Measurements from ENCODE around the gene PRRT4.

Gene PRRT4

DNA sequence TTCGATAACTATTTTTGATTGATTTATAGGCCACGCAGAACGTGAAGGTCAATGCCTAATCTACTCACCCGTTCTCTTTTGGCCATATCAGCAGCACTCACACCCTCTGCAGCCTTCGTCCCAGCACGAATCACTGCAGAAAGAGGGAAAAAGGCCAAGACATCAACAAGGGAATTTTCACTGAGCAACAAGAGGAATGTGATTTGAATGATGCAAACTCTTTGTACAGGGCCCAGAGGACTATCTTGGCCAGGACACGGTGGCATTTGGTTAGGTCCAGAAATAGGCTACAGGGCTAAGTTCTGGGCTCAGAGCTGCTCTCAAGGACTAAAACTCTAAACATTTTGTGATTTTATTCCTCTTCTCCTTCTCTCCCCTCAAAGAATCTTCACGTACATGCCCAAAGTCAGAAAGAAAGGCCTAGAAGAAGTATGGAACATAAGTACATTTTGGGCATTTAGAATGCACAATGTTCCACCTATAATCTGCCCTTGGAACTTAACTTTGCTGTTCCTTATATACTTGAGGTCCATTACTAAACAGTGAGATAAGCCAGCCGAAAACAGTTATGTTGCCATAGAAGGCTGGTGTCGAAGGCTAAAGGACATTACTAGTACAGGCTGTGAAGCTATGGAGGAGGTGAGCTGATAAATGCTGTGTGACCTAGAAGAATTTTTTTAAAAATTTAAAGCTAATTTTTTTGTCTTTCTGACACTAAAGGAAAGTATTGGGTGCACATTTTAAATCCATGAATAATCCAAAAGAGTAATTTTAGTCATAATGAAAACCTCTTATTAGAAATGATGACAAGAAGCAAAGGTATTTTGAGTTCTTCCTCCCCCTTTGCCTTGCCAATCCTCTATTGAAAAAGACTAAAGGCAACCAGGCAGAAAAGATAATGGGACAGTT, 37.8 kb downstream of the PRRT4 start:
- H3K9me3 ChIP-seq (ENCODE audit: control insufficient read depth, low read length): no peaks in the 10 kb centered on the region
- H3K27me3 ChIP-seq (replicated peaks; ENCODE audit: control insufficient read depth, insufficient read depth, low read length, poor library complexity, severe bottlenecking): no peaks in the 10 kb centered on the region
- no peak overlapping the region for H3K4me3 ChIP-seq (ENCODE audit: insufficient read depth, low read depth, low read length, poor library complexity, severe bottlenecking)
- peaks cover 69% of the 10 kb centered on the region for H3K36me3 ChIP-seq (ENCODE audit: control insufficient read depth, insufficient read depth, low read length)
- DNase-seq: no peak
- H3K27ac ChIP-seq (ENCODE audit: insufficient read depth, low read length, poor library complexity, severe bottlenecking): no peak overlapping the region
- H3K4me1 ChIP-seq (ENCODE audit: control insufficient read depth, insufficient read depth, low read length, poor library complexity, severe bottlenecking): no peaks in the 10 kb centered on the region

DNA sequence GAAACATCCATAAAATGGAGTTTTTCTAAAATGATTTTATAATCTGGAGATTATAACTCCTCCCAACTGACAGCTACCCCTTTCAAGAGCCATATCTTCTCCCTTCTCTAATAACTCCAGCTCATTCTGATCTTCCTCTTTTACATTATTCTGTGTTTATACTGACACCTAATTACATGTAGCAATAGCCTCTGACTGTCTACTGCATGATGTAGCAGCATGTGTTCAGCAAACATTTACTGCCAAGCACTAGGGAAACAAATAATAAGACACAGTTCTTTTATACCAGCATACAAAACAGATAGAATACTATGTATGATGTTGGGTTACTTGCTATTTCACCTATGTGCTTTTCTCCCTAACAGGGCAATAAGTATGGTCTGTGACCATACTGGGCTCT, 38.5 kb downstream of the PRRT4 start:
- H3K36me3 ChIP-seq (ENCODE audit: control insufficient read depth, insufficient read depth, low read length): peaks cover 69% of the 10 kb centered on the region
- DNase-seq: no peak
- no peaks in the 10 kb centered on the region for H3K4me1 ChIP-seq (ENCODE audit: control insufficient read depth, insufficient read depth, low read length, poor library complexity, severe bottlenecking)
- H3K4me3 ChIP-seq (ENCODE audit: insufficient read depth, low read depth, low read length, poor library complexity, severe bottlenecking): no peak overlapping the region
- H3K9me3 ChIP-seq (ENCODE audit: control insufficient read depth, low read length): no peaks in the 10 kb centered on the region
- no peaks in the 10 kb centered on the region for H3K27me3 ChIP-seq (replicated peaks; ENCODE audit: control insufficient read depth, insufficient read depth, low read length, poor library complexity, severe bottlenecking)
- H3K27ac ChIP-seq (ENCODE audit: insufficient read depth, low read length, poor library complexity, severe bottlenecking): no peak overlapping the region

DNA sequence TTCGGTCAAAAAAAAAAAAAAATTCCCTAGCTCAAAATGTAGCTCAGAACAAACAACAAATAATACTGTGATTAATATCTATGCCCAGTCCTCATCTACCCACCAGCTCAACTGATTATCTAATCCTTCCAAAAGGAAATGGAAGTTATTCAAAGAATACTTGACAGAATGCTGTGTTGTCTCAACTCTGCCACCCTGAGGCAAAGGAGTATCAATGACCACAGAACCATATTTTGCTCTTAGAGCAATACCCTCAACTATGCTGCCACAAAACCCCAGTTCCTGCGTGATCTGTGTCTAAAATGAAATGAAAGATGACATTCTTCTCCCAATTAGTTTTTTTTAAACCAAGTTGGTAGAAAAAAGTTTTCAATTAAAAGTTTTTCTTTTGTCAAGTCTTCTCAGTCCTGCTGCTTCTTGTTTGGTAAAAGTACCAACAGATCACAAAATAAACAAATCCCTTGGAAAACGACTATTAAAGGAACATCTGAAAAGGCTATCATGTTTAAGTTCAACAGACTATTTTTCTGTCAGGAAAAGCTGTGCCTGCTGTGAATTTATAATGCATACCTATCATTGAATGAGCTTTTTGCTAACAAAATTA, 39.3 kb downstream of the PRRT4 start:
- no peak for DNase-seq
- Histone ChIP-seq H3K27ac (ENCODE audit: insufficient read depth, low read length, poor library complexity, severe bottlenecking) (no peak overlapping the region), H3K4me1 (ENCODE audit: control insufficient read depth, insufficient read depth, low read length, poor library complexity, severe bottlenecking) (no peaks in the 10 kb centered on the region), H3K27me3 (replicated peaks; ENCODE audit: control insufficient read depth, insufficient read depth, low read length, poor library complexity, severe bottlenecking) (no peaks in the 10 kb centered on the region), H3K4me3 (ENCODE audit: insufficient read depth, low read depth, low read length, poor library complexity, severe bottlenecking) (no peak overlapping the region), H3K9me3 (ENCODE audit: control insufficient read depth, low read length) (no peaks in the 10 kb centered on the region), H3K36me3 (ENCODE audit: control insufficient read depth, insufficient read depth, low read length) (peaks cover 69% of the 10 kb centered on the region)

DNA sequence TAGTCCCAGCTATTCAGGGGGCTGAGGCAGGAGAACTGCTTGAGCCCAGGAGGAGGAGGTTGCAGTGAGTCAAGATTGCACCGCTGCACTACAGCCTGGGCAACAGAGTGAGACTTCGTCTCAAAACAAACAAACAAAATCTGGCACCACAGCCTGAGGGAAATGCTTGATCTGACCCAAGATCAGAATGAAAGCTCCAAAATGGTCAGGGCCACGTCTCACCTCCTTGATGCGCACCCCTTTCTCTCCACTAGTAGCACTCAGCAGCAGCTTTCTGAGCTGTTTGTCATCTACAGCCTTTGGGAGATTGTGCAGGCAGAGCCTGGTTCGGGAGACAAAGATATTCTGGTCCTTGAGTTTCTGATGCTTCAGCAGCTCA, 40.5 kb downstream of the PRRT4 start:
- no peaks in the 10 kb centered on the region for H3K27me3 ChIP-seq (replicated peaks; ENCODE audit: control insufficient read depth, insufficient read depth, low read length, poor library complexity, severe bottlenecking)
- H3K4me3 ChIP-seq (ENCODE audit: insufficient read depth, low read depth, low read length, poor library complexity, severe bottlenecking): no peak overlapping the region
- H3K27ac ChIP-seq (ENCODE audit: insufficient read depth, low read length, poor library complexity, severe bottlenecking): no peak overlapping the region
- H3K4me1 ChIP-seq (ENCODE audit: control insufficient read depth, insufficient read depth, low read length, poor library complexity, severe bottlenecking): no peaks in the 10 kb centered on the region
- DNase-seq: no peak
- H3K36me3 ChIP-seq (ENCODE audit: control insufficient read depth, insufficient read depth, low read length): peaks cover 78% of the 10 kb centered on the region
- H3K9me3 ChIP-seq (ENCODE audit: control insufficient read depth, low read length): no peaks in the 10 kb centered on the region

DNA sequence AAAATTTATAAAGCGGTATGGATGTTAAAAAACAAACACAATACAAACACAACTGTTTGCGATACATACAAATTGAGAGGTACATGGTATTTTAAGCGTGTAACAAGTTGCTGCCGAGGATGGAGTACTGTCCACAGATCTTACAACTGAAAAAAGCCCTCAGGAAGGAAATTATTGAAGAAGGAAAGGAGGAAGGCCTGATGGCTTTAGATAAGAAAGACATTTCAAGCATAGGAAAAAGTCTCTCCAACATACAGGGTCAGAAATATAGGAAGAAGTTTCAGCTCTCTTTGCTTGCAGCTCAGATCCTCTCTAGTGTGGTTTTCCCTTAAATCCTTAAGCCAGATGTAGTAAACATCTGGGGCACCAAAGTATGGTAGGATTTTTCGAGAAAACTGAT, 42.8 kb downstream of the PRRT4 start:
- Histone ChIP-seq H3K4me1 (ENCODE audit: control insufficient read depth, insufficient read depth, low read length, poor library complexity, severe bottlenecking) (no peaks in the 10 kb centered on the region), H3K9me3 (ENCODE audit: control insufficient read depth, low read length) (no peaks in the 10 kb centered on the region), H3K27me3 (replicated peaks; ENCODE audit: control insufficient read depth, insufficient read depth, low read length, poor library complexity, severe bottlenecking) (no peaks in the 10 kb centered on the region), H3K27ac (ENCODE audit: insufficient read depth, low read length, poor library complexity, severe bottlenecking) (no peak overlapping the region), H3K36me3 (ENCODE audit: control insufficient read depth, insufficient read depth, low read length) (peaks cover 79% of the 10 kb centered on the region), H3K4me3 (ENCODE audit: insufficient read depth, low read depth, low read length, poor library complexity, severe bottlenecking) (no peak overlapping the region)
- DNase-seq: no peak

DNA sequence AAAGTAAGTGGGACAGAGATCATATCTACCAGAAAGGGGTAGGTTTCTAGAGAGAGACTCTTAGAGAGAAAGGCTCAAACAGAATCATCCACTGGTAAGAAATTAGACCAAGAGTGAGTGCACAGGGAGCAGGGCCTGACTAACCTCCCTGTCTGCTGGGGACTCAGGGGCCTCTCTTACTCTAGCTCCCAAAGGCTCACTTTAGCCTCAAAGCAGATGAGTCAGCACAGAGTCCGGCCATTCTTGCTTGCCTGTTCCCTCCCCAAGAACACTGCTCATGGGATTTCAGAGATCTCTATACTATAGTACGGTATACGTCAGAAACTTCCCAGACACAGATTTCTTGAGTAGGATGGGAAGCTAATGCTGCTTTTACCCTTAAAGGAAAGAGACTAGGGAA, 50.5 kb downstream of the PRRT4 start:
- H3K9me3 ChIP-seq (ENCODE audit: control insufficient read depth, low read length): no peaks in the 10 kb centered on the region
- DNase-seq: no peak
- no peak overlapping the region for H3K4me3 ChIP-seq (ENCODE audit: insufficient read depth, low read depth, low read length, poor library complexity, severe bottlenecking)
- H3K27me3 ChIP-seq (replicated peaks; ENCODE audit: control insufficient read depth, insufficient read depth, low read length, poor library complexity, severe bottlenecking): no peaks in the 10 kb centered on the region
- H3K36me3 ChIP-seq (ENCODE audit: control insufficient read depth, insufficient read depth, low read length): peaks cover 79% of the 10 kb centered on the region
- no peaks in the 10 kb centered on the region for H3K4me1 ChIP-seq (ENCODE audit: control insufficient read depth, insufficient read depth, low read length, poor library complexity, severe bottlenecking)
- no peak overlapping the region for H3K27ac ChIP-seq (ENCODE audit: insufficient read depth, low read length, poor library complexity, severe bottlenecking)

DNA sequence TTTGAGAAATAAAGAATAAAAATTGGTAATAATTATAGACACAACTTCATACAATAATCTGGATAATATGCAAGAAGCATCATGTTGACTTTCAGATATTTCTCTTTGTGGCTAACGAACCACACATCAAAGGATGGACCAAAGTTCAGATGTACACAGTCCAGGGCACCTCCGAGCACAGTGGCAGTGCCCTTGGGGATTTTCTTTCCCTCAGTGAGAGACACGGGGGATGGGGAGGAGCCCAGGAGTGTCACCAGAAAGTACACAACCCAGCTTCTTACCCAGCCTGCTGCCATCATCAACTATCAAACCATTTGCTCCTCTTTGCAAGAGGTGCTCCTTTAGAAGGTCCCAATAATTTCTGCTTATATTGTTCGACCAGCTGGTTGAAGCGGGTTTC, 51.0 kb downstream of the PRRT4 start:
- peaks cover 77% of the 10 kb centered on the region for H3K36me3 ChIP-seq (ENCODE audit: control insufficient read depth, insufficient read depth, low read length)
- DNase-seq: no peak
- H3K27ac ChIP-seq (ENCODE audit: insufficient read depth, low read length, poor library complexity, severe bottlenecking): no peak overlapping the region

DNA sequence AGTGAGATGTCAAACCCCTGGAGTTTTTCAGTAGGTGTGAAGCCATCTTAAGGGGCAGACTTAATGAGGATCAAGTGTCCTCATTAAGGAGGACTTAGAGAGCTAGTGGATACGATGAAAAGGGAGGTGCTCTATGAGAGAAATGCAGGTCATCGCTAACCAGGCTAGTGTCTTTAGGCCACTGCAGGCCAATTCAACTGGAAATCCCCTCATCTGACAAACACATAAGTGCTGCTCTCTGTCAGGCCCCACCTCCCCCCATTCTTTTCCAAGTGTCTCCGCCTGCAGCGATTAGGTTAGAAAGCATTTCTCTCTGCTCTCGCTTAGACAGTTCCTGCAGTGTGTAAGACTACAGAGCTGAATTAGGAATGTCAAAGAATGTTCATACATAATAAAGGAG, 51.5 kb downstream of the PRRT4 start:
- Histone ChIP-seq H3K36me3 (ENCODE audit: control insufficient read depth, insufficient read depth, low read length) (peaks cover 74% of the 10 kb centered on the region), H3K4me3 (ENCODE audit: insufficient read depth, low read depth, low read length, poor library complexity, severe bottlenecking) (no peak overlapping the region), H3K27ac (ENCODE audit: insufficient read depth, low read length, poor library complexity, severe bottlenecking) (no peak overlapping the region), H3K4me1 (ENCODE audit: control insufficient read depth, insufficient read depth, low read length, poor library complexity, severe bottlenecking) (no peaks in the 10 kb centered on the region), H3K9me3 (ENCODE audit: control insufficient read depth, low read length) (no peaks in the 10 kb centered on the region), H3K27me3 (replicated peaks; ENCODE audit: control insufficient read depth, insufficient read depth, low read length, poor library complexity, severe bottlenecking) (no peaks in the 10 kb centered on the region)
- no peak for DNase-seq

More for the DNA sequence above, 51.0 kb downstream of the PRRT4 start:
- no peak overlapping the region for H3K4me3 ChIP-seq (ENCODE audit: insufficient read depth, low read depth, low read length, poor library complexity, severe bottlenecking)
- no peaks in the 10 kb centered on the region for H3K9me3 ChIP-seq (ENCODE audit: control insufficient read depth, low read length)
- H3K4me1 ChIP-seq (ENCODE audit: control insufficient read depth, insufficient read depth, low read length, poor library complexity, severe bottlenecking): no peaks in the 10 kb centered on the region
- no peaks in the 10 kb centered on the region for H3K27me3 ChIP-seq (replicated peaks; ENCODE audit: control insufficient read depth, insufficient read depth, low read length, poor library complexity, severe bottlenecking)

DNA sequence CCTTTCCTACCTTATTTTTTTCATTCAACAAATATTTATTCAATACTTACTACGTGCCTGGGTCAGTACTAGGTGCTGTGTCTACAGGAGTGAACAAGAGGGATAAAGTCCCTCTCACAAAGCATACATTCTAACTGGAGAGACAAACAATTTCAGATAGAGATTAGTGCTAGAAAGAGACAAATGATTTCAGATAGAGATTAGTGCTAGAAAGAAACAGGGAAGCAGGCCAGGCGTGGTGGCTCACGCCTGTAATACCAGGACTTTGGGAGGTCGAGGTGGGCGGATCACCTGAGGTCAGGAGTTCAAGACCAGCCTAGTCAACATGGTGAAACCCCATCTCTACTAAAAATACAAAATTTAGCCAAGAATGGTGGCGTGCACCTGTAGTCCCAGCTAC, 52.4 kb downstream of the PRRT4 start:
- H3K36me3 ChIP-seq (ENCODE audit: control insufficient read depth, insufficient read depth, low read length): peaks cover 65% of the 10 kb centered on the region
- no peaks in the 10 kb centered on the region for H3K4me1 ChIP-seq (ENCODE audit: control insufficient read depth, insufficient read depth, low read length, poor library complexity, severe bottlenecking)
- H3K27me3 ChIP-seq (replicated peaks; ENCODE audit: control insufficient read depth, insufficient read depth, low read length, poor library complexity, severe bottlenecking): no peaks in the 10 kb centered on the region
- H3K27ac ChIP-seq (ENCODE audit: insufficient read depth, low read length, poor library complexity, severe bottlenecking): no peak overlapping the region
- no peaks in the 10 kb centered on the region for H3K9me3 ChIP-seq (ENCODE audit: control insufficient read depth, low read length)
- H3K4me3 ChIP-seq (ENCODE audit: insufficient read depth, low read depth, low read length, poor library complexity, severe bottlenecking): no peak overlapping the region
- DNase-seq: no peak

DNA sequence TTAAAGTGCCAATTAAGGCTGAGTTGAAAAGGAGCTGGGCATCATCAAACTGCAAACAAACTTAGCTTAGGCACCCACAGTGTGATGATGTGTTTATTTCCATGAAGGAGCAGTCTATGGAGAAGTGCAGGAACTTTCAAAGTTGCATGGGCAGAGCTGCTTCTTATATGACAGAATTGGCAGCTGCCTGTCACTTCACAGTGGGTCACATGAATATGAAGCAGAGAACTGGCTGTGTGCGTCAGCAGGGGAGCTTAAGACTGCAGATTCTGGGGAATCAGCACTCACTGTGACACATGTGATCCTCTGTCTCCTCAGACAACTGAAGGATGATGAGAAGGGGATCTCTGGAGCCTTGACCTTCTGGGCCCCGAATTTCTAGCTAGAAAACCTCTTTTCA, 54.4 kb downstream of the PRRT4 start:
- Histone ChIP-seq H3K36me3 (ENCODE audit: control insufficient read depth, insufficient read depth, low read length) (peaks cover 55% of the 10 kb centered on the region), H3K4me1 (ENCODE audit: control insufficient read depth, insufficient read depth, low read length, poor library complexity, severe bottlenecking) (no peaks in the 10 kb centered on the region), H3K27me3 (replicated peaks; ENCODE audit: control insufficient read depth, insufficient read depth, low read length, poor library complexity, severe bottlenecking) (no peaks in the 10 kb centered on the region), H3K4me3 (ENCODE audit: insufficient read depth, low read depth, low read length, poor library complexity, severe bottlenecking) (no peak overlapping the region), H3K9me3 (ENCODE audit: control insufficient read depth, low read length) (no peaks in the 10 kb centered on the region), H3K27ac (ENCODE audit: insufficient read depth, low read length, poor library complexity, severe bottlenecking) (no peak overlapping the region)
- no peak for DNase-seq
